Neural progenitor cell (in vitro differentiated cells): ENCODE results near the gene C12orf60. TPM values are rescaled to one million over a fixed set of nuclear protein-coding genes. Genes with fewer than 3 reads are reported as not detected.

Experiments used
- DNase-seq: peaks from one replicate; pipeline ENCODE4 v3.0.0-alpha.2; 2016; ENCODE audit warnings: low spot score
- H2AFZ ChIP-seq: fragments of 200-600 bp; sonication (generic); replicated peaks from 2 replicates; pipeline ENCODE4 v1.6.1; 2016; ENCODE audit warnings: antibody characterized with exemption
- H3F3A ChIP-seq: fragments of 200-600 bp; sonication (generic); 2 replicates; pipeline ENCODE4 v1.6.1; 2016; ENCODE audit warnings: antibody characterized with exemption, low read depth
- H3K27ac ChIP-seq: fragments of 200-600 bp; sonication (generic); 2 replicates; pipeline ENCODE4 v1.5.1; 2016; ENCODE audit warnings: mild to moderate bottlenecking
- H3K27me3 ChIP-seq: fragments of 200-600 bp; sonication (generic); 2 replicates; pipeline ENCODE4 v1.6.1; 2016; ENCODE audit warnings: mild to moderate bottlenecking, moderate library complexity
- H3K36me3 ChIP-seq: fragments of 200-600 bp; sonication (generic); 2 replicates; pipeline ENCODE4 v1.5.1; 2016
- H3K4me1 ChIP-seq: fragments of 200-600 bp; sonication (generic); 2 replicates; pipeline ENCODE4 v1.6.1; 2016; ENCODE audit warnings: mixed run types
- H3K4me2 ChIP-seq: fragments of 200-600 bp; sonication (generic); 2 replicates; pipeline ENCODE4 v1.6.1; 2016
- H3K4me3 ChIP-seq: fragments of 200-600 bp; sonication (generic); 2 replicates; pipeline ENCODE4 v1.5.1; 2016
- H3K79me2 ChIP-seq: fragments of 200-600 bp; sonication (generic); 2 replicates; pipeline ENCODE4 v1.6.1; 2016; ENCODE audit warnings: low read depth
- H3K9ac ChIP-seq: fragments of 200-600 bp; sonication (generic); 2 replicates; pipeline ENCODE4 v1.6.1; 2016
- H3K9me3 ChIP-seq: fragments of 200-600 bp; sonication (generic); 2 replicates; pipeline ENCODE4 v1.5.1; 2016; ENCODE audit warnings: low read depth
- H4K20me1 ChIP-seq: fragments of 200-600 bp; sonication (generic); 2 replicates; pipeline ENCODE4 v1.6.1; 2016; ENCODE audit warnings: low read depth
- H3K27ac Mint-ChIP-seq: 3 replicates; pipeline ENCODE4 v1.8.0; 2021; ENCODE audit warnings: mixed read lengths
- H3K27me3 Mint-ChIP-seq: 2 replicates; pipeline ENCODE4 v1.8.0; 2022; ENCODE audit warnings: low read depth, mild to moderate bottlenecking, inconsistent platforms, moderate library complexity, mixed read lengths; ENCODE audit not compliant: insufficient read depth
- H3K36me3 Mint-ChIP-seq: 3 replicates; pipeline ENCODE4 v1.8.0; 2021; ENCODE audit warnings: mixed read lengths
- H3K4me1 Mint-ChIP-seq: 3 replicates; pipeline ENCODE4 v1.8.0; 2021; ENCODE audit warnings: mixed read lengths
- H3K4me3 Mint-ChIP-seq: 3 replicates; pipeline ENCODE4 v1.8.0; 2021; ENCODE audit warnings: mild to moderate bottlenecking, moderate library complexity, mixed read lengths
- H3K9me3 Mint-ChIP-seq: 3 replicates; pipeline ENCODE4 v1.8.0; 2020; ENCODE audit warnings: mixed read lengths
- EZH2 ChIP-seq: fragments of 200-600 bp; sonication (generic); IDR thresholded peaks from 2 replicates; pipeline ENCODE4 v1.6.1; 2017; ENCODE audit warnings: antibody characterized with exemption, mild to moderate bottlenecking, moderate library complexity
- EZH2phosphoT487 ChIP-seq: fragments of 200-600 bp; sonication (generic); IDR thresholded peaks from 2 replicates; pipeline ENCODE4 v1.6.1; 2017; ENCODE audit warnings: antibody characterized with exemption
- total RNA-seq: library from RNA; depleted of rRNA; stranded (reverse); fragments of >200 nt; gene quantifications from 2 replicates; pipeline ENCODE4 v1.2.3, GENCODE V29; 2015; ENCODE audit warnings: low replicate concordance
- TF ChIP-seq, protein P1 (sequence below): fragments of 200-600 bp; sonication (generic); IDR thresholded peaks from 2 replicates; pipeline ENCODE4 v1.5.1; 2017; ENCODE audit warnings: antibody characterized with exemption, mild to moderate bottlenecking

The C12orf60 gene
- total RNA-seq, 1 donor from 2014 or later, result 5.4 TPM

DNA sequence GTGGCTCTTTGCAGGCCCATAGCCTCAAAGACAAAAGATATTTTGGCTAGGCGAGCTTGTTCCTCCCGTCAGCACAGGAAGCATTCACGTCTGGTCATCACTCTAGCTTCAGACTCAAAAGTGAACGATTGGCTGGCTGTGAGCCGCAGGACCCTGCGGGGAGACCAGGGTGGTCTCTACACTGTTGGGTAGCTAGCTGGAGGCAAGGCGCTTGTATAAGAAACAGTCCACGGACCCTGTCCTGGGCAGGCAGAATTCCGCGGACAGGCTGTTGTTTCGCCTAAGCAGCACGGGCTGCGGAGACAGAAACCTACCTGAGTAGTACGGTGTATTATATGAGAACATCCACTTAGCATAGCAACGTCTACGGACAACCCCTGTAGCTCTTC lies 29.8 kb upstream of the C12orf60 start:
- peak; percentile 73 for DNase-seq

GRCh38 chr12:14774074-14774905 lies 29.2 kb upstream of the C12orf60 start:
- H3K36me3 Mint-ChIP-seq, result no peaks in the 10 kb centered on the region
- Histone ChIP-seq H3K79me2 (peaks cover 15% of the 10 kb centered on the region), H3K9me3 (no peaks in the 10 kb centered on the region), H3F3A (peaks cover 49% of the 10 kb centered on the region), H3K36me3 (no peaks in the 10 kb centered on the region), H3K9ac (peak overlapping the region; percentile 1), H3K4me3 (peak overlapping the region; percentile 88), H3K27me3 (peaks cover 9% of the 10 kb centered on the region), H4K20me1 (peaks cover 9% of the 10 kb centered on the region), H2AFZ (peak overlapping the region; percentile 80), H3K4me2 (peak overlapping the region; percentile 88), H3K4me1 (peaks cover 18% of the 10 kb centered on the region), H3K27ac (no peak overlapping the region)
- H3K4me1 Mint-ChIP-seq, result peaks cover 44% of the 10 kb centered on the region
- H3K4me3 Mint-ChIP-seq, result peak overlapping the region; percentile 99
- TF ChIP-seq, protein P1, sequence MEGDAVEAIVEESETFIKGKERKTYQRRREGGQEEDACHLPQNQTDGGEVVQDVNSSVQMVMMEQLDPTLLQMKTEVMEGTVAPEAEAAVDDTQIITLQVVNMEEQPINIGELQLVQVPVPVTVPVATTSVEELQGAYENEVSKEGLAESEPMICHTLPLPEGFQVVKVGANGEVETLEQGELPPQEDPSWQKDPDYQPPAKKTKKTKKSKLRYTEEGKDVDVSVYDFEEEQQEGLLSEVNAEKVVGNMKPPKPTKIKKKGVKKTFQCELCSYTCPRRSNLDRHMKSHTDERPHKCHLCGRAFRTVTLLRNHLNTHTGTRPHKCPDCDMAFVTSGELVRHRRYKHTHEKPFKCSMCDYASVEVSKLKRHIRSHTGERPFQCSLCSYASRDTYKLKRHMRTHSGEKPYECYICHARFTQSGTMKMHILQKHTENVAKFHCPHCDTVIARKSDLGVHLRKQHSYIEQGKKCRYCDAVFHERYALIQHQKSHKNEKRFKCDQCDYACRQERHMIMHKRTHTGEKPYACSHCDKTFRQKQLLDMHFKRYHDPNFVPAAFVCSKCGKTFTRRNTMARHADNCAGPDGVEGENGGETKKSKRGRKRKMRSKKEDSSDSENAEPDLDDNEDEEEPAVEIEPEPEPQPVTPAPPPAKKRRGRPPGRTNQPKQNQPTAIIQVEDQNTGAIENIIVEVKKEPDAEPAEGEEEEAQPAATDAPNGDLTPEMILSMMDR, result no peak
- TF ChIP-seq EZH2phosphoT487, result no peak
- no peak for TF ChIP-seq EZH2
- DNase-seq, result peak; percentile 97
- peaks cover 30% of the 10 kb centered on the region for H3K27me3 Mint-ChIP-seq
- peak overlapping the region; percentile 78 for H3K27ac Mint-ChIP-seq
- peaks cover 7% of the 10 kb centered on the region for H3K9me3 Mint-ChIP-seq

More for the DNA sequence above, 29.8 kb upstream of the C12orf60 start:
- TF ChIP-seq, protein P1, result no peak
- TF ChIP-seq EZH2phosphoT487 (no peak), EZH2 (no peak)
- no peak overlapping the region for H3K27ac ChIP-seq
- Mint-ChIP-seq H3K9me3 (peaks cover 7% of the 10 kb centered on the region), H3K4me1 (peaks cover 47% of the 10 kb centered on the region), H3K27me3 (peaks cover 30% of the 10 kb centered on the region), H3K27ac (peak overlapping the region; percentile 78), H3K4me3 (peak overlapping the region; percentile 99), H3K36me3 (no peaks in the 10 kb centered on the region)
- peak overlapping the region; percentile 1 for H3K9ac ChIP-seq
- H3K9me3 ChIP-seq, result no peaks in the 10 kb centered on the region
- no peaks in the 10 kb centered on the region for H3K36me3 ChIP-seq
- H3F3A ChIP-seq, result peaks cover 51% of the 10 kb centered on the region
- H3K79me2 ChIP-seq, result peaks cover 21% of the 10 kb centered on the region
- peak overlapping the region; percentile 80 for H2AFZ ChIP-seq
- peaks cover 9% of the 10 kb centered on the region for H3K27me3 ChIP-seq
- peak overlapping the region; percentile 88 for H3K4me2 ChIP-seq
- peaks cover 18% of the 10 kb centered on the region for H3K4me1 ChIP-seq
- peak overlapping the region; percentile 88 for H3K4me3 ChIP-seq
- peaks cover 15% of the 10 kb centered on the region for H4K20me1 ChIP-seq

GRCh38 chr12:14774906-14775635 lies 28.4 kb upstream of the C12orf60 start:
- H3K4me1 Mint-ChIP-seq, result peaks cover 44% of the 10 kb centered on the region
- peaks cover 7% of the 10 kb centered on the region for H3K9me3 Mint-ChIP-seq
- peaks cover 8% of the 10 kb centered on the region for H4K20me1 ChIP-seq
- TF ChIP-seq EZH2phosphoT487, result no peak
- TF ChIP-seq, protein P1, result peak; percentile 12
- no peak for TF ChIP-seq EZH2
- H3K27ac ChIP-seq, result no peak overlapping the region
- peaks cover 9% of the 10 kb centered on the region for H3K27me3 ChIP-seq
- peaks cover 8% of the 10 kb centered on the region for H3K79me2 ChIP-seq
- peak overlapping the region; percentile 88 for H3K4me3 ChIP-seq
- H3F3A ChIP-seq, result peaks cover 41% of the 10 kb centered on the region
- H3K36me3 Mint-ChIP-seq, result no peaks in the 10 kb centered on the region
- H3K4me2 ChIP-seq, result peak overlapping the region; percentile 88
- H2AFZ ChIP-seq, result peak overlapping the region; percentile 66
- H3K27ac Mint-ChIP-seq, result no peak overlapping the region
- H3K4me3 Mint-ChIP-seq, result peak overlapping the region; percentile 99
- H3K9me3 ChIP-seq, result no peaks in the 10 kb centered on the region
- H3K27me3 Mint-ChIP-seq, result peaks cover 27% of the 10 kb centered on the region
- H3K4me1 ChIP-seq, result peaks cover 18% of the 10 kb centered on the region
- H3K36me3 ChIP-seq, result no peaks in the 10 kb centered on the region
- no peak overlapping the region for H3K9ac ChIP-seq
- DNase-seq, result peak; percentile 51
